ENCODE measurements around the gene SCGB3A2.
"Not testable (repeated sequence)": the region's sequence is repeated elsewhere in the genome, so short reads cannot be mapped to it uniquely, and the experiment has no call there.

SCGB3A2 gene

DNA sequence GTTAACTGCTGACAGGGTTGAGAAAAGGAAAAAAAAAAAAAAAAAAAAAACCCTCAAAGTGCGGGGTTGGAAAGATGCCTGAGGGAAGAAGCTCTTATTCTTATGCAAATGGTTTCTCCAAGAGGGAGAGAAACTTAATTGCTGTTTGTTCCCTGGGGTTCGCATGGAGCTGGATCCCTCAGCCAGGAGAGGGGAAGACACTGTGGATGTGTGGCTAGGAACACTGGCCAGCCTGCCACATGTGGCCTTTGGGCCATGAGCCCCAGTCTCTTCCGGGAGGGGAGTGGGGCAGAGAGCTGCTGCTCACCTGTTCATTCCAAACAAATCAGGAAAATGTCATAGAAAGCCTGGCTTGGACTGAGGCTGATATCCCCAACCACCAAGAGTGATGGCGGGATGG lies 9.4 kb upstream of the SCGB3A2 start:
- no peak for DNase-seq

DNA sequence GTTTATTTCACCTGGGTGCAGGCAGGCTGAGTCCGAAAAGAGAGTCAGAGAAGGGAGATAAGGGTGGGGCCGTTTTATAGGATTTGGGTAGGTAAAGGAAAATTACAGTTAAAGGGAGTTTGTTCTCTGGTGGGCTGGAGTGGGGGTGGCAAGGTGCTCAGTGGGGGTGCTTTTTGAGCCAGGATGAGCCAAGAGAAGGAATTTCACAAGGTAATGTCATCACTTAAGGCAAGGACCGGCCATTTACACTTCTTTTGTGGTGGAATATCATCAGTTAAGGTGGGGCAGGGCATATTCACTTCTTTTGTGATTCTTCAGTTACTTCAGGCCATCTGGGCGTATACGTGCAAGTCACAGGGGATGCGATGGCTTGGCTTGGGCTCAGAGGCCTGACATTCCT lies 8.6 kb upstream of the SCGB3A2 start:
- not testable (repeated sequence) for DNase-seq

- DNase-seq: not testable (repeated sequence)
Measured at GRCh38 chr5:147871980-147872549, 6.4 kb upstream of the SCGB3A2 start.

DNA sequence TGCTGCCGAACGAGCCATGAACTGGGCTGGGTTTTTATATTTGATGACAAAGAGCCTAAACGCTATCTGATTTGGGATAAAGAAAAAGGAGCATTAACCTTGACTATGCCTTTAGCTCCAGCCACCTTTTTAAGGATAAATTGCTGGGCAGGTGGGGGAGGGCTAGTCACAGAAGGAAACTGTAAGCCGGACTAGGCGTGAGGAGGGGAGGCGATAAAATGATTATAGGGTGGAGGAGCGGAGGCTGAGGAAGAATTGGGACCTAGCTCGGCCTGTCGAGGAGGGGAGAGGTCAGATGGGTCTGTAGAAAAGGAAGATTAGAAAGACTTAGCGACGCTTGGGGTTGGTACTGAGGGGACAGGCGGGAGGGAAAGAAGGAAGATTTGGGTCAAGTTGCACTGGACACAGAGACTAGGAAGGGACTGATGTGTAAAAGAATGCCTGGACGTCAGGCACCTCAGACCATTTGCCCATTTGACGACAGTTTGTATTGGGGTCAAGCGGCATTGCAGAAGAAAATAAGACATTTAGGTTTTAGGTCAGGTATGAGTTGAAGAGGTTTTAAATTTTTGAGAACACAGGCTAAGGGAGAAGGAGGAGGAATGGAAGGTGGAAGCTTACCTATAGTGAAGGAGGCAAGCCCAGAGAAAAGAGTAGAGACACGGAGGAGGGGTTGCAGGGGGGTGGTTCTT lies 5.6 kb upstream of the SCGB3A2 start:
- DNase-seq: not testable (repeated sequence)

GRCh38 chr5:147874118-147874875 lies 4.2 kb upstream of the SCGB3A2 start:
- DNase-seq: not testable (repeated sequence)

DNA sequence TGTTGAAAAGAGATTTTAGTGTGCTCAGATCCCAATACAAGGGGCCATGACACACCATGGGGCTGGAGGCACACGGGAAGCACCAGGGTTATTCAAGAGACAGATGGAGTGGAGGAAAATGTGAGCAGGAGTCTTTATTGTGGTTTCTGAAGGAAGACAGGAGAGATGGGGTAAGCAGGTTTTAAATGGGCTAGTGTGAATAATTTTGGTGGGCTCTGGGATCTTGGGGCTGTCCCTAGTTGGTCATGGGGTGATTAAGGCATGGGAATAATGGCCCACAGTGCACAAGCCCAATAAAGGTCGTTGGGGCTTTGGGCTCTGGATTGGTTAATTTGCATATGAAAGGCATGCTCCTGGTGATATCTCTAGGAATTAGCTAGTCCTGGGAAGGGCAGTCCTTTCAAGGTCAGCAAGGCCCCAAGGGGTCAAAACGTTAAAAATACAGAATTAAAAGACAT lies 3.6 kb upstream of the SCGB3A2 start:
- DNase-seq: no peak

DNA sequence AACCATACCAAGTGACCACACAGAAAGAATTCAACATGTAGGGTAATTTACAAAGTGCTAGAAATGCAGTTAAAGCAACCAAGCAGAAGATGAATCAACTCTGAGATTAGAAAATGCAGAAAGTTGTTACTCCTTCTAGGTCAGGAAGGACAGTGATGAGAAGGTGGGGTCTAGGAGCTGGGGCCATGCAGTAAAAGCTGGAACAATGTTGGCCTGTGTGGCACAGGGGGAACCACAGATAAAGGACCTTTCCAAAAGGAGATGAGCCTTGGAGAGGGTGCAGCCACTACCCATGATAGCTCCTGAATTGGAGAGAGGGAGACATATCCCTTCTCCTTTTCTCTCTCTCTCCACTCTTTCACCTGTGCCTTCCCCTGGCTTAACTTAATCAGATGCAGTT lies 2.4 kb upstream of the SCGB3A2 start:
- no peak for DNase-seq

- no peak for DNase-seq
Measured at GRCh38 chr5:147876626-147877025, 1.9 kb upstream of the SCGB3A2 start.

GRCh38 chr5:147879784-147880183 lies 1.3 kb downstream of the SCGB3A2 start:
- no peak for DNase-seq

GRCh38 chr5:147880487-147880886 lies 2.0 kb downstream of the SCGB3A2 start:
- DNase-seq: no peak

GRCh38 chr5:147882586-147883313 lies 4.2 kb downstream of the SCGB3A2 start:
- DNase-seq: no peak

GRCh38 chr5:147887026-147887627 lies 8.6 kb downstream of the SCGB3A2 start:
- DNase-seq: no peak

- no peak for DNase-seq
Measured at GRCh38 chr5:147887930-147888329, 9.4 kb downstream of the SCGB3A2 start.

DNA sequence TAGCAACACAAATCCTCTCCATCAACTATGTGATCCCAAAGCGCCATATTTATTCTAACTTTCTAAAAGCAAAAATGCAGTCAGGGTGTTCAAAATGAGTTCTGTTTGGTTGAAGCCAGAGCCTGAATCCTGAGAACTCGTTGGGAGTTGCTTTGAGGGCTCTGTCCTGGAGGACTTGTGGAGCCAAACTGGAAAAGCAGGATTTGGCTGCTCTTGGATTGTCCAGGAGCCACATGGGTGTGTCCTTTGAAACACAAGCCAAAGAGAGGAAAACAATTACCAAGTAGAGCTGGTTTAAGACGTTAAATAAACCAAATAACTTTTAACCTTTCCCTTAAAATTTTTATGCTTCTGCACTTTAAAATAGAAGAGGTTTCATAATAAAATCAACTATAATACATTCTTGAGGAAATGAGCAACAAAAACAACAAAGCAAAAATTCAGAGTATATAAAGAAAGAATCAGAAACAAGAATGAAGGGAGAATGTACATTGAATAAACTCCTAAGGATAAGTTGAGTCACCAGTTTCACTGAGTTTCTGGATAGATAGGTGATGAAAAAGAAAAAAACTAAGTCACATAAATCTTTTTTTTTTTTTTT lies 14.3 kb downstream of the SCGB3A2 start:
- no peak for DNase-seq

DNA sequence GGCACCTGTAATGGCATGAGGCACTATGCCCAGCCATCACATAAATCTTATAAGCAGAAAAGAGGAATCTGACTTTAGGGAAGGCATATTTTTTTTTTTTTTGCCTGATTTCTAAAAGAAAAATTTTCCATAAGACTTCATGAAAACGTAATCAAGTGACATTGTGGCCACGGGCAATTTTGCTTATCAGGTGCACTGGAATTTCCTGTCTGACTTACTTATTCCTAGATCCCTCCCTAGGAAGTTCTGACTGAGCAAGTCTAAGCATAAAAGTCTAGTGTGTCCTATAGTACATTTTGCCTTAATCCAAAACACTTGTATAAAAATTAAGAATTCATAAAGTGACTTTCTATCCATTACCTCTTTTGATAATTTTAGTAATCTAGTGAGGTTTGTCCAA lies 15.3 kb downstream of the SCGB3A2 start:
- no peak for DNase-seq

DNA sequence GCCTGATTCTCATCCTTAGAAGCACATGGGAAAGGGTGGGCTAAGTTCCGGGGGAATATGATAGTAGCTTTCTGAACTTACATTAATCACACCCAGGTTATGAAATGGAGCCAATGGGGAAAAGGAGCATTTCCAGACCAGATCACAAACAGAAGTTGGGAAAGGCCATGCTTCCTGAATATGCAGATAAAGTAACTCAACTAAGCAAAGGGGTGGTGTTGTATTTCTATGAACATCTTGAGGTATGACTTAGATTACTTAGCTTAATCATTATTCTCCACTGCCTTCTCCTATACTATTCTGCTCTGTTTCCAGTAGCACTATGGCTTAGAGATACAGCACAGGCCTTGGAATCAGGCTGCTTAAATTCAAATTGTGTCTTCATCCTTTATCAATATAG lies 17.4 kb downstream of the SCGB3A2 start:
- DNase-seq: no peak

DNA sequence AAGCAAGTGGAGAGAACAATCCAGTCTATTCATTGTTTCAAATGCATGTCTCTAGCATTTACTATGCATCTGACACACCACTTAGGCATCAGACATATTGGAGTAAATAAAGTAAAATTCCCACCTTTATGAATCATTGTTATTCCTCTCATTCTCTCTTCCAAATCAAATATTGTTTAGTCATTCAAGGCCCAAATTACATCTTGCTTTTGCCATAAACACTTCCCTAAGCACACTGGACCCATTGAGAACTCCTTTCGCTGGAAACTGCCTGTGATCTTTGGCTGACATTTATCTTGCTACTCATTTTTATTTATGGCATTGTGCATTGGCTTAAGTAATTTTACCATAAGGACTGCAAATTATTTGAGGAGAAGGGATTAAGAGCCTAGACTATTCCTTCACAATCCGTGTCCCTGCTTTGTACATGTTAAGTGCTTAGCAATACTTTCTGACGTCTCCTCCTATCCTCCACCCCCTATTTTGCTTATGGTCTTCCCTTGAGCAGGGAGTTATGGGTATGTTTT lies 20.4 kb downstream of the SCGB3A2 start:
- no peak for DNase-seq

DNA sequence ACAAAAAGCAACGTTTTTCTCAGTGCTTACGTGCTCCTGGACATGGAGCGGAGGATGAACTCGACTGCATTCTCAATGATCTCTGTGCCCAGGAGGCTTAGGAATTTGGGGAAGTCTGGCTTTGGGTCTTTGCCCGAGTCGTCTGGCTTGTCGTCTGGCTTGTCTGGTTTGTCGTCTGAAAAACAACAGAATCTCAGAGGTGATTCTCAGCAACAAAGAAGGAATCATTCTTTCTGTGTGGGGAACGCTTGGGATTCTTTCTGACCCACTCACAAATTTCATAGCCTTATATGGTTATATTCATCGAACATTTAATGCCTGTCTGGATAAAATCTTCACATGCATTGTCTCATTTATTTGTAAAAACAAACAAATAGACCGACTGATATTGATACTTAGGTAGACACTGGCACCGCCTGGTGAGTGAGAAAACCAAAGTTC lies 23.1 kb downstream of the SCGB3A2 start:
- DNase-seq: no peak

GRCh38 chr5:147902609-147903115 lies 24.2 kb downstream of the SCGB3A2 start:
- no peak for DNase-seq

- DNase-seq: no peak
Measured at GRCh38 chr5:147904110-147904509, 25.6 kb downstream of the SCGB3A2 start.

GRCh38 chr5:147906326-147907095 lies 28.0 kb downstream of the SCGB3A2 start, which contains the start of gene C5orf46:
C5orf46 (minus strand) TSS chr5:147906538; CDS start chr5:147906501, 37 bp downstream.
- no peak for DNase-seq
